Measurements from ENCODE around the gene FADS6.
A peak's percentile ranks its signal among the peaks of the same experiment; 100 is the strongest.

Gene FADS6

GRCh38 chr17:74848656-74849399 lies 44.6 kb downstream of the FADS6 start:
- in situ Hi-C loops (cut with HindIII; ENCODE audit: low sequenced_read_pairs): no loop called here

DNA sequence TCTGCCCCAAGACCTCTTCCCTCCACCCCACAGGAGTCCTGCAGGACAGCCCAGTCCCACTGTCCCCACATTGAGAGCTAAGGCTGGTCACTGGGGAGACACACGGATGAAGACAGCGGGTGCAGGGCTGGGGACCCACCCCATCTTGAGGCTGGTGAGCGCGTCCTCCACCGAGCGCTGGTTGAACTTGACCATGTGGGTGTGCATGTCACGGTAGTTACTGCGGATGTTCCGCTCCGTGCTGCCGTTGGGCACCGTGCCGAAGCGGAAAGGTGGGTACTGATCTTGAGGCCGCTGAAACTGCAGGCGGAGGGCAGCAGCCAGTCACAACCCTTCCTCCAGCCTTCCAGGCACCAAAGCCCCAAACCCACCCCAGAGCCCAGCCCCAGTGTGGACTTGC lies 46.8 kb downstream of the FADS6 start:
- no peak overlapping the region for H3K4me3 ChIP-seq (ENCODE audit: low read depth, low read length)
- TF ChIP-seq CTCF (IDR thresholded peaks at IDR 0.05; ENCODE audit: low read depth, low read length): no peak
- DNase-seq (ENCODE audit: low read depth, low spot score): no peak
- in situ Hi-C loops (cut with HindIII; ENCODE audit: low sequenced_read_pairs): no loop called here

More at GRCh38 chr17:74848656-74849399, 44.6 kb downstream of the FADS6 start:
- H3K4me3 ChIP-seq (ENCODE audit: low read depth, low read length): no peak overlapping the region
- DNase-seq (ENCODE audit: low read depth, low spot score): no peak
- TF ChIP-seq CTCF (IDR thresholded peaks at IDR 0.05; ENCODE audit: low read depth, low read length): no peak

- DNase-seq (ENCODE audit: low read depth, low spot score): no peak
- in situ Hi-C loops (cut with HindIII; ENCODE audit: low sequenced_read_pairs): no loop called here
These were observed 50.1 kb downstream of the FADS6 start for GRCh38 chr17:74843352-74843627.

GRCh38 chr17:74842599-74843351 lies 50.7 kb downstream of the FADS6 start:
- in situ Hi-C loops (cut with HindIII; ENCODE audit: low sequenced_read_pairs): no loop called here
- H3K4me3 ChIP-seq (ENCODE audit: low read depth, low read length): peak overlapping the region; percentile 1
- peak; percentile 37 for DNase-seq (ENCODE audit: low read depth, low spot score)
- TF ChIP-seq CTCF (IDR thresholded peaks at IDR 0.05; ENCODE audit: low read depth, low read length): peak; percentile 48

More at GRCh38 chr17:74843352-74843627, 50.1 kb downstream of the FADS6 start:
- no peak for TF ChIP-seq CTCF (IDR thresholded peaks at IDR 0.05; ENCODE audit: low read depth, low read length)
- H3K4me3 ChIP-seq (ENCODE audit: low read depth, low read length): no peak overlapping the region

DNA sequence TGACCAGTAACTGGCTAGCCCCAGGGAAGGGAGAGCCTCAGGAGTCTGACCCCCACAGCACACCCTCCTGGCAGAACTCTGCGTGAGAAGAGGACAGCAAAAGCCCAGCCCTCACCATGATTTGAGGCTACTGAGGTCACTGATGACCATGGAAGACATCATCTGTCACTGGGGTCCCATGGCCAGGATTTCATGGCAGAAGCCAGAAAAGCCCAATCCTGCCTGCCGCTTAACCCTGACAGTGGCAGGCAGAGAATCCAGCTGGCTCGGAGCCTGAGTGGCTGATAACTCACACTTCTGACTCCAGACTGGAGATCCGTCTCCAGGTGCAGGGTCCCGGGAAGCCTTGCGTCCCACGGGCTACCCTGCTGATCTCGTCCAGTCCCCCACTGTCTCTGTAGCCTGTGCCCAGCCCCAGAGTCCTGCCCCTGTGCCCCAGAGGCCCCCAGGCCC lies 51.3 kb downstream of the FADS6 start:
- in situ Hi-C loops (cut with HindIII; ENCODE audit: low sequenced_read_pairs): no loop called here
- no peak for TF ChIP-seq CTCF (IDR thresholded peaks at IDR 0.05; ENCODE audit: low read depth, low read length)
- H3K4me3 ChIP-seq (ENCODE audit: low read depth, low read length): no peak overlapping the region
- DNase-seq (ENCODE audit: low read depth, low spot score): peak; percentile 5

DNA sequence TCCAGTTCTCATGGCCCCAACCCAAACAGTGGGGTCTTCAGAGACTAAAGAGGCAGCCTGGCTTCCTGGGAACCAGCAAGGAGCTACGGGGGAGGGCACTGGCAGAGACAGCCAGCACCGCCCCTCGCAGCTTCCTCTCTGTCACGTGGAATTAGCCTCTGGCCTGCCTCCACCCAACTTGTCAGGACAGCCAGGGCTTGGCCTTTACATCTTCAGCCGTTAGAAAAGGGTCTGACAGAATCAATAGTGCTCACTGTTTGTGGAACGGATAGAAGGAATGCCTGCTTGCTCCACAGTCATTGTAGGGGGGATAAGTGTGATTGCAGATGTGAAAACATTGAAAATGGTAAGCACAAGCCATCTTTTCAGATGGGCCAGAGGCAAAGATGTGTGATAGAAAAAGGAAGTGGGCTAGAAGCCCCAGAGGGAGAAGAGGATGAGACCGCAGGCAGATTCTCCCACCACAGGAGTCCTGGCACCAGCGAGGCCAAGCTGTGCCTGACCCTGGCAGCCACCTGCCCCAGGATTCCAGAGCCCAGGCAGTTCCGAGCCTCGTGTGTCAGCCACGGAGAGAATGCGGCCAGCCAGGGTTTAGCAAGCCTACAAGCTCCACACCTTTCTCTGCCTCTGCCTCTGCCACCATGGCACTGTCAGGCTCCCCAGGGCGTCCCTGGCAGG lies 52.3 kb downstream of the FADS6 start:
- no peak overlapping the region for H3K4me3 ChIP-seq (ENCODE audit: low read depth, low read length)
- DNase-seq (ENCODE audit: low read depth, low spot score): peak; percentile 18
- in situ Hi-C loops (cut with HindIII; ENCODE audit: low sequenced_read_pairs): no loop called here
- TF ChIP-seq CTCF (IDR thresholded peaks at IDR 0.05; ENCODE audit: low read depth, low read length): no peak

All from astrocyte of the spinal cord (primary cell).